Measurements from ENCODE around the gene TMEM269.

TMEM269 gene

DNA sequence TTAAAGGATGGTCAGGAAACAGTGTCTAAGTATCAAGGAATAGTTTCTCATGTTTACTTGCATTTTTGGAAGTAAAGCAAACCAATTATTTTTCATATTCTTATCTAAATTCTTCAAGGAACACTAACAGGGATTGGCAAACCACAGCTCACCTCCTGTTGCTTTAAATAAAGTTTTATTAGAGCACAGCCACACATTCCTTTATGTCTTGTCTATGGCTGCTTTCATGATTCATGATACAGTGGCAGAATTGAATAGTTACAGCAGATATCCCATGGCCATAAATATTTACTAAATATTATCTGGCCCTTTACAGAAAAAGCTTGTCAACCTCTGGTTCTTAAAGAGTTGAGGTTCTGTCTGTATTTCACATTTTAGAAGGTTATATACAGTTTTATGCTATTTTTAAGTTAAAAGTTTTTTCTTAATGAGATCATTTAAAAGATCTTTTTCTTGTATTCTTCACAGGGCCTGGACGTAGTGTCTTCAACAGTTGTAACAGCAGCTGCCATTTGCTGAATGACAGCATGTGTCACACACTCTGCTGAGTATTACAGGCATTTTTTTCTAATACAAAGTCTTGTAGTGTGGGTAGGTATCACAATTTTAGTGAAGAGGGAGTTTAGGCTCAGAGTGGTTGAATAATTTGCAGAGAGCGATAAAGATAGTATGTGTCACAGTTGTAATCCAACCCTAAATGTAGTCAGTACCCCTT is 64.2 kb downstream of the TMEM269 start:
- no peak for DNase-seq (ENCODE audit: low spot score)

DNA sequence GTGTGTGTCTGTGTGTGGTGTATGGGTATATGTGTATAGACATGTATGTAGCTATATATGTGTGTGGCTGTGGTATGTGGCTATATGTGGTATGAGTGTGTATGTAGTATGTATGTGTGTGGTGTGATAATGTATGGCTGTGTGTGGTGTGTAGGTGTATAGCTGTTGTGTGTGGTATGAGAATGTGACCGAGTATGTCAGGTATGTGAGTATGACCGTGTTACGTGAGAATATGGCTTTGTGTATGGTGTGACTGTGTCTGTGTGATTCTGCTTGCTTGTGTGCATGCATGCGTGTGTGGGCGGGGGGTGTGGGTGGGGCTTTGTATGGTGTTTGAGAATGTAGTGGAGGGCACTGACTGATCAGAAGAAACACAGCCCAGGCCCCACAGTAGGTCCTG is 65.2 kb downstream of the TMEM269 start:
- no peak for DNase-seq (ENCODE audit: low spot score)

Measured in Ammon's horn (tissue), 1 donor.